H1 (cell line): Measurements from ENCODE around the gene LAMB1. TPM values are rescaled to one million over a fixed set of nuclear protein-coding genes. Genes with fewer than 3 reads are reported as not detected.

Experiments
- CTCF ChIA-PET: fragments of 300-600 bp; sonication (Branson Sonifier 250); formaldehyde crosslinking; loops from one replicate; lab custom pipeline; 2021; ENCODE audit not compliant: partially characterized antibody; lab: Charles Lee
- POLR2A ChIA-PET: fragments of 300-600 bp; sonication (Branson Sonifier 250); formaldehyde crosslinking; loops from one replicate; lab custom pipeline; 2021; ENCODE audit warnings: inconsistent platforms; ENCODE audit not compliant: partially characterized antibody; lab: Charles Lee
- DNase-seq, 2 experiments: peaks; one replicate each; pipeline versions ENCODE4 v3.0.0 to v3.0.0-alpha.2; 2010 to 2022; ENCODE audit warnings: low spot score in 2 of 2, low read depth in 1 of 2, mixed read lengths in 1 of 2
- FAIRE-seq: peaks from 2 replicates; lab custom pipeline; 2011; peaks lifted over from hg19 to GRCh38; lab: Jason Lieb, UNC
- H2AFZ ChIP-seq: 2 replicates; pipeline ENCODE4 v1.8.1; 2012; ENCODE audit warnings: low read length, inconsistent platforms
- H2AK5ac ChIP-seq: 2 replicates; pipeline ENCODE4 v1.6.1; 2013; ENCODE audit warnings: low read depth, low read length
- H2BK120ac ChIP-seq: replicated peaks from 2 replicates; pipeline ENCODE3; 2013; ENCODE audit warnings: low read depth, low read length, inconsistent platforms
- H2BK12ac ChIP-seq: 2 replicates; pipeline ENCODE4 v1.6.1; 2013; ENCODE audit warnings: low read depth, low read length
- H2BK15ac ChIP-seq: 2 replicates; pipeline ENCODE4 v1.6.1; 2013; ENCODE audit warnings: low read length
- H2BK20ac ChIP-seq: 2 replicates; pipeline ENCODE4 v1.6.1; 2013; ENCODE audit warnings: low read length
- H2BK5ac ChIP-seq: 2 replicates; pipeline ENCODE4 v1.6.1; 2013; ENCODE audit warnings: low read depth, low read length
- H3K14ac ChIP-seq: 2 replicates; pipeline ENCODE4 v1.6.1; 2013; ENCODE audit warnings: inconsistent platforms; ENCODE audit not compliant: insufficient read length
- H3K18ac ChIP-seq: 2 replicates; pipeline ENCODE4 v1.6.1; 2013; ENCODE audit warnings: low read length; ENCODE audit errors: extremely low read depth
- H3K23ac ChIP-seq: 2 replicates; pipeline ENCODE4 v1.6.1; 2013; ENCODE audit warnings: inconsistent platforms; ENCODE audit not compliant: insufficient read length
- H3K23me2 ChIP-seq: 2 replicates; pipeline ENCODE4 v1.6.1; 2013; ENCODE audit warnings: low read depth, low read length
- H3K27ac ChIP-seq: 2 replicates; pipeline ENCODE4 v1.6.1; 2011; ENCODE audit warnings: low read depth, low read length, inconsistent platforms
- H3K27me3 ChIP-seq, 4 experiments: replicated peaks in 1 of 4; 1 replicate in 1 of 4; 2 replicates in 3 of 4; pipeline versions ENCODE4 v1.6.1 to v1.8.1; 2011 to 2013; ENCODE audit warnings: low read length in 3 of 4, mild to moderate bottlenecking in 3 of 4, inconsistent platforms in 2 of 4, mixed read lengths in 2 of 4, moderate library complexity in 1 of 4; ENCODE audit not compliant: control insufficient read depth in 3 of 4, insufficient read depth in 3 of 4; ENCODE audit errors: extremely low read depth in 1 of 4
- H3K36me3 ChIP-seq, 4 experiments: 2 replicates each; pipeline versions ENCODE4 v1.6.1 to v1.8.1; 2011 to 2013; ENCODE audit warnings: mild to moderate bottlenecking in 4 of 4, low read length in 3 of 4, moderate library complexity in 2 of 4, control low read depth in 1 of 4, inconsistent platforms in 1 of 4; ENCODE audit not compliant: insufficient read depth in 4 of 4, control insufficient read depth in 2 of 4
- H3K4ac ChIP-seq: replicated peaks from 2 replicates; pipeline ENCODE3; 2013; ENCODE audit warnings: low read length, low read depth, mixed read lengths, inconsistent platforms; ENCODE audit not compliant: insufficient read length
- H3K4me1 ChIP-seq, 4 experiments: replicated peaks in 1 of 4; 1 replicate in 1 of 4; 2 replicates in 3 of 4; pipeline versions ENCODE4 v1.6.1 to v1.8.1; 2011 to 2013; ENCODE audit warnings: low read length in 3 of 4, inconsistent platforms in 2 of 4, mixed read lengths in 1 of 4; ENCODE audit not compliant: insufficient read depth in 4 of 4, control insufficient read depth in 3 of 4
- H3K4me2 ChIP-seq, 2 experiments: 2 replicates each; pipeline versions ENCODE4 v1.6.1 to v1.8.1; 2011 to 2013; ENCODE audit warnings: low read depth in 2 of 2, low read length in 2 of 2, control low read depth in 1 of 2, inconsistent platforms in 1 of 2, mild to moderate bottlenecking in 1 of 2; ENCODE audit not compliant: insufficient read depth in 1 of 2
- H3K4me3 ChIP-seq, 4 experiments: fragments of 200-600, 300-600 bp in 1 of 4; sonication (generic), shearing (Covaris generic), sonication (Bioruptor Twin) in 1 of 4; 2 replicates each; pipeline versions ENCODE4 v1.5.1 to v1.8.1; 2011 to 2016; ENCODE audit warnings: low read length in 4 of 4, low read depth in 3 of 4, control low read depth in 2 of 4, inconsistent platforms in 2 of 4, mild to moderate bottlenecking in 2 of 4, mixed read lengths in 1 of 4, moderate library complexity in 1 of 4; ENCODE audit not compliant: insufficient read depth in 2 of 4; ENCODE audit errors: extremely low read depth in 1 of 4
- H3K56ac ChIP-seq: replicated peaks from 2 replicates; pipeline ENCODE3; 2013; ENCODE audit warnings: low read depth, mild to moderate bottlenecking, mixed read lengths, low read length, inconsistent platforms; ENCODE audit not compliant: insufficient read length
- H3K79me1 ChIP-seq: 2 replicates; pipeline ENCODE4 v1.6.1; 2013; ENCODE audit warnings: low read depth, low read length, control low read depth
- H3K79me2 ChIP-seq, 2 experiments: 2 replicates each; pipeline versions ENCODE4 v1.6.1 to v1.8.1; 2012 to 2013; ENCODE audit warnings: low read length in 2 of 2, mild to moderate bottlenecking in 2 of 2, inconsistent platforms in 1 of 2; ENCODE audit not compliant: insufficient read depth in 2 of 2, control insufficient read depth in 1 of 2
- H3K9ac ChIP-seq, 4 experiments: replicated peaks in 1 of 4; 1 replicate in 1 of 4; 2 replicates in 3 of 4; pipeline versions ENCODE4 v1.6.1 to v1.8.1; 2011 to 2013; ENCODE audit warnings: low read depth in 3 of 4, low read length in 3 of 4, control low read depth in 2 of 4, mild to moderate bottlenecking in 2 of 4, moderate library complexity in 2 of 4, inconsistent platforms in 1 of 4; ENCODE audit errors: extremely low read depth in 1 of 4
- H3K9me3 ChIP-seq, 2 experiments: 2 replicates each; pipeline versions ENCODE4 v1.6.1 to v1.8.1; 2012 to 2013; ENCODE audit warnings: mild to moderate bottlenecking in 2 of 2, moderate library complexity in 2 of 2, control low read depth in 1 of 2, inconsistent platforms in 1 of 2, low read depth in 1 of 2, low read length in 1 of 2, mixed read lengths in 1 of 2; ENCODE audit not compliant: insufficient read depth in 2 of 2
- H4K20me1 ChIP-seq, 2 experiments: replicated peaks in 1 of 2; 2 replicates each; pipeline versions ENCODE3 to v1.8.1; 2011 to 2013; ENCODE audit warnings: inconsistent platforms in 2 of 2, low read length in 2 of 2, mild to moderate bottlenecking in 1 of 2; ENCODE audit not compliant: insufficient read depth in 2 of 2, control insufficient read depth in 1 of 2
- H4K5ac ChIP-seq: 2 replicates; pipeline ENCODE4 v1.6.1; 2013; ENCODE audit warnings: low read length, low read depth, mixed read lengths, inconsistent platforms; ENCODE audit not compliant: insufficient read length
- H4K8ac ChIP-seq: 2 replicates; pipeline ENCODE4 v1.8.0; 2013; ENCODE audit warnings: mild to moderate bottlenecking, moderate library complexity, low read length, inconsistent platforms; ENCODE audit not compliant: insufficient read depth; ENCODE audit errors: extremely low read depth
- H4K91ac ChIP-seq: replicated peaks from 2 replicates; pipeline ENCODE3; 2013; ENCODE audit warnings: low read length, mixed read lengths, inconsistent platforms; ENCODE audit not compliant: insufficient read length
- EGR1 ChIP-seq: IDR thresholded peaks from 2 replicates; pipeline ENCODE4 v1.6.1; 2011; ENCODE audit warnings: low read depth, low read length, borderline replicate concordance
- FOSL1 ChIP-seq: IDR thresholded peaks from 2 replicates; pipeline ENCODE4 v1.6.1; 2011; ENCODE audit warnings: mild to moderate bottlenecking, low read depth, low read length, moderate library complexity; ENCODE audit not compliant: insufficient read depth
- PHF8 ChIP-seq: fragments of 200-600 bp; sonication (generic); conservative IDR thresholded peaks from 2 replicates; pipeline ENCODE4 v1.7.1; 2012; ENCODE audit warnings: low read depth, mild to moderate bottlenecking, inconsistent platforms, low read length, moderate library complexity
- SIX5 ChIP-seq: IDR thresholded peaks from 2 replicates; pipeline ENCODE4 v1.6.1; 2011; ENCODE audit warnings: mild to moderate bottlenecking, low read depth, low read length
- SRF ChIP-seq: IDR thresholded peaks from 2 replicates; pipeline ENCODE4 v1.6.1; 2011; ENCODE audit warnings: mild to moderate bottlenecking, low read depth, low read length, moderate library complexity
- WGBS, 2 experiments: shearing (Covaris generic) in 1 of 2; methylation state at CpG; one replicate each; pipeline versions ENCODE4 v1.1.6 to v1.1.7; 2013 to 2015; ENCODE audit warnings: low lambda C conversion rate in 2 of 2, mixed read lengths in 2 of 2, inconsistent platforms in 1 of 2, low coverage in 1 of 2, missing lambda C conversion rate in 1 of 2; ENCODE audit not compliant: insufficient replicate concordance in 2 of 2, insufficient coverage in 1 of 2, insufficient read length in 1 of 2; ENCODE audit errors: extremely low coverage in 1 of 2, missing lambda C conversion rate in 1 of 2; 5-methylcytosine and 5-hydroxymethylcytosine counted together
- polyA plus RNA-seq, 7 experiments: library from polyadenylated mRNA; depleted of rRNA in 3 of 7; stranded (reverse) in 5 of 7; unstranded in 2 of 7; fragments of >200 nt in 5 of 7; fragments of 200-250 nt in 2 of 7; gene quantifications; 1 replicate in 5 of 7; 2 replicates in 1 of 7; 4 replicates in 1 of 7; pipeline versions ENCODE4 v1.2.1 to v1.2.3, GENCODE V29; 2011 to 2013; ENCODE audit warnings: missing spikeins in 2 of 7, mixed read lengths in 2 of 7
- total RNA-seq: library from RNA; stranded (reverse); fragmentation: NEBNext Ultra II Directional; extraction: Animal tissue kit (Norgen Biotek cat#: 25700); gene quantifications from 2 replicates; pipeline ENCODE4 v1.2.1, GENCODE V29; 2021

Gene LAMB1
- total and polyA plus RNA-seq, 2 of the 8 experiments (the other 6 are each of a cell fraction or from before 2014, with no cell fraction given) = 31.9 to 38.5 TPM

GRCh38 chr7:107890493-107890961 is 112.4 kb downstream of the LAMB1 start:
- Histone ChIP-seq H3K4ac (peak overlapping the region; percentile 49), H3K79me2 (peaks cover 2 to 40% of the 10 kb centered on the region in 2 experiments; a peak in 3 of 4 replicates), H3K18ac (peak overlapping the region; percentile 54; the same call in 1 of the 2 replicates), H3K56ac (no peak overlapping the region), H3K4me1 (peaks cover 0 to 6% (median 3%) of the 10 kb centered on the region in 4 experiments; a peak in 1 of 7 replicates), H3K27ac (no peak overlapping the region), H3K23ac (no peak overlapping the region), H3K14ac (no peak overlapping the region), H4K20me1 (peaks cover 1 to 3% of the 10 kb centered on the region in 2 experiments), H3K79me1 (no peaks in the 10 kb centered on the region; the same call in 1 of the 2 replicates), H2BK120ac (no peak overlapping the region), H2BK20ac (no peak overlapping the region; the same call in 1 of the 2 replicates), H2BK12ac (no peak overlapping the region), H3K9me3 (peaks cover 0 to 3% of the 10 kb centered on the region in 2 experiments; a peak in 1 of 4 replicates), H3K4me2 (peak overlapping the region; percentile 70 to 97), H3K4me3 (peak overlapping the region; percentile 67 to 88 (median 75)), H3K36me3 (peaks cover 0 to 18% (median 9%) of the 10 kb centered on the region in 4 experiments; a peak in 4 of 8 replicates), H3K27me3 (no peaks in the 10 kb centered on the region), H4K91ac (no peak overlapping the region), H2BK5ac (no peak overlapping the region), H2AFZ (peak overlapping the region; percentile 91), H2BK15ac (no peak overlapping the region), H3K9ac (no peak overlapping the region), H4K5ac (peak overlapping the region; percentile 27), H2AK5ac (no peak overlapping the region), H4K8ac (no peak overlapping the region), H3K23me2 (peaks cover 5% of the 10 kb centered on the region; the same call in 1 of the 2 replicates)
- WGBS, 2 experiments = 26% methylated on average over 7 of the region's 7 CpGs; no CpG with 5 or more reads in 1 of the 2 experiments
- FAIRE-seq (no peak), DNase-seq (no peak)
- CTCF ChIA-PET = interaction anchor here (0.6 to 3.8 kb wide), 9 partner anchors 8 to 255 kb away, joined by 3 to 31 read pairs (median 3); no protein-coding TSS in a partner anchor
- TF ChIP-seq SIX5 = no peak
- no peak for TF ChIP-seq FOSL1
- peak; percentile 65 for TF ChIP-seq SRF
- no peak for TF ChIP-seq PHF8
- no peak for TF ChIP-seq EGR1
- POLR2A ChIA-PET = interaction anchor here (1.0 to 1.1 kb wide), 2 partner anchors 10 to 116 kb away, joined by 3 read pairs; no protein-coding TSS in a partner anchor
